Mucosa of descending colon (tissue), 3 donors: Measurements from ENCODE around the gene NRARP. TPM values are rescaled to one million over a fixed set of nuclear protein-coding genes. Genes with fewer than 3 reads are reported as not detected.
A peak's percentile ranks its signal among the peaks of the same experiment; 100 is the strongest.

Experiments used
- ATAC-seq: fragments of 200-7000 bp; cut with Tn5 transposase; one replicate; pipeline ENCODE4 v1.9.1; 2020; ENCODE audit warnings: mild to moderate bottlenecking, moderate library complexity
- DNase-seq, 3 donors: peaks; one replicate each; pipeline ENCODE4 v3.0.0-alpha.2; 2020
- H3K36me3 ChIP-seq: fragments of 200-600 bp; one replicate; pipeline ENCODE4 v1.8.0; 2021; ENCODE audit warnings: low read depth, mild to moderate bottlenecking
- H3K4me1 ChIP-seq: fragments of 200-600 bp; one replicate; pipeline ENCODE4 v1.8.0; 2021; ENCODE audit warnings: low read depth, mild to moderate bottlenecking
- H3K4me3 ChIP-seq: fragments of 200-600 bp; one replicate; pipeline ENCODE4 v1.8.0; 2021; ENCODE audit warnings: mild to moderate bottlenecking
- H3K9me3 ChIP-seq: fragments of 200-600 bp; one replicate; pipeline ENCODE4 v1.8.0; 2021; ENCODE audit warnings: mild to moderate bottlenecking
- CTCF ChIP-seq: fragments of 200-600 bp; IDR thresholded peaks from one replicate; pipeline ENCODE4 v1.8.0; 2022; ENCODE audit warnings: antibody characterized with exemption, mild to moderate bottlenecking
- intact Hi-C, 2 donors: fragments of 100-400 bp; cut with DNase I in 1 of 2; cut with micrococcal nuclease in 1 of 2; formaldehyde crosslinking; loops; one replicate each; pipeline versions ENCODE4 v1.11.0 to v1.11.1; 2022; cut with DNase I, micrococcal nuclease
- total RNA-seq, 3 donors: library from RNA; stranded (reverse); fragmentation: NEBNext Ultra II Directional in 2 of 3; extraction: Animal tissue kit (Norgen Biotek cat#: 25700) in 2 of 3; gene quantifications; one replicate each; pipeline versions ENCODE4 v1.2.1 to v1.2.4, GENCODE V29; 2021 to 2023
- donor health status: DM: no; HTN: no; CAD: no; lungs with moderate emphysema.
- donor health status: DM: no; HTN: no; CAD: no.
- donor health status: DM: no; HTN: yes; CAD: no.

The NRARP gene
- total RNA-seq, 3 donors from 2014 or later = 61.4 to 171 (median 146) TPM

GRCh38 chr9:137299203-137299565 lies 2.9 kb downstream of the NRARP start:
- TF ChIP-seq CTCF = no peak
- intact Hi-C loops = no loop called here
- no peaks in the 10 kb centered on the region for H3K9me3 ChIP-seq
- ATAC-seq = no peak
- peak in 2 of 3 donors; percentile 47 to 50 for DNase-seq
- no peaks in the 10 kb centered on the region for H3K36me3 ChIP-seq
- H3K4me1 ChIP-seq = peaks cover 31% of the 10 kb centered on the region
- peak overlapping the region; percentile 4 for H3K4me3 ChIP-seq

- TF ChIP-seq CTCF = no peak
- Histone ChIP-seq H3K4me1 (peaks cover 25% of the 10 kb centered on the region), H3K4me3 (peak overlapping the region; percentile 4), H3K36me3 (no peaks in the 10 kb centered on the region), H3K9me3 (no peaks in the 10 kb centered on the region)
- no peak for ATAC-seq
- intact Hi-C loops = no loop called here
- peak; percentile 69 to 79 (median 78) for DNase-seq
Measured at GRCh38 chr9:137298401-137299202, 3.5 kb downstream of the NRARP start.

- DNase-seq (peak; percentile 60 to 72 (median 66)), ATAC-seq (no peak)
- no peaks in the 10 kb centered on the region for H3K9me3 ChIP-seq
- no peak overlapping the region for H3K4me3 ChIP-seq
- H3K4me1 ChIP-seq = peaks cover 20% of the 10 kb centered on the region
- intact Hi-C loops = no loop called here
- no peak for TF ChIP-seq CTCF
- H3K36me3 ChIP-seq = no peaks in the 10 kb centered on the region
Measured at GRCh38 chr9:137297966-137298365, 4.1 kb downstream of the NRARP start.

GRCh38 chr9:137296670-137297664 lies 5.1 kb downstream of the NRARP start:
- ATAC-seq (peak; percentile 24), DNase-seq (peak; percentile 77 to 82 (median 78))
- Histone ChIP-seq H3K4me1 (peaks cover 21% of the 10 kb centered on the region), H3K36me3 (no peaks in the 10 kb centered on the region), H3K9me3 (no peaks in the 10 kb centered on the region), H3K4me3 (peak overlapping the region; percentile 26)
- intact Hi-C loops = no loop called here
- TF ChIP-seq CTCF = no peak

- Histone ChIP-seq H3K9me3 (no peaks in the 10 kb centered on the region), H3K4me3 (peak overlapping the region; percentile 26), H3K36me3 (no peaks in the 10 kb centered on the region), H3K4me1 (peaks cover 21% of the 10 kb centered on the region)
- ATAC-seq (peak; percentile 2), DNase-seq (peak; percentile 49 to 73 (median 65))
- intact Hi-C loops = no loop called here
- TF ChIP-seq CTCF = no peak
Measured at GRCh38 chr9:137295849-137296669, 6.0 kb downstream of the NRARP start.
